ENCODE measurements around the gene WFIKKN1.

DNA sequence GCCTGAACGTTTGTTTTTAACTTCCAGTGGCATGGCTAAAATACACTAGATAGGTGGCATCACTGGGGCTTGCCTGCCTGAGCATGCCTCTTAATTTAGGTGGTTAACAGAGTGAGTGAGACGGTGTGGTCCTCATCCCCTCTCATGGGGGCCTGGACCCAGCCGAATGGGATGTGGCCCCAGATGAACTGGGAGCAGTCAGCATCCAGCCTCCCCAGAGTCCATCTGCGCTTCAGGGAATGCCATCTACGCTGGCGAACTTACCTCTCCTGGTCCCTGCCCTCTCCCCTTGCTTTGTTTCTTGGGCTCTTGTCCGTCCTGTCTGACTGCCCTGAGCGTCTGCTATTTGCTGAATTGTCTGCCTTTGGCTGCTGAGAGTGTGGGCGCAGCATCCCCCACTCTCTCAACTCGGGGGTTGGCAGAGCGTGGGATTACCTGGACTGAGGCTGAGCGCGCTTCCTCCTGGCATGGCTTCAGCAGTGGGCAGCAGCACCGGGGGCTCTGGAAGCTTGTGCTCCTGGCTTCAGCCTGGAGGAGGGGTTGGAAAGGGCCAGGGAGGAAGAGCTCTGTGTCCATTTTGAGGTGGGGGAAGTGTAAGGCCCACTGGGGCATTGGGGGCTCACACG, 38.8 kb upstream of the WFIKKN1 start:
- TF ChIP-seq SUZ12 (IDR thresholded peaks at IDR 0.05) (no peak), LEF1 (IDR thresholded peaks at IDR 0.05; ENCODE audit: borderline replicate concordance) (no peak), BHLHE40 (IDR thresholded peaks at IDR 0.05; ENCODE audit: borderline replicate concordance) (no peak), TARDBP (IDR thresholded peaks at IDR 0.05) (no peak), FOXM1 (IDR thresholded peaks at IDR 0.05; ENCODE audit: borderline replicate concordance) (no peak), FOXA1 (IDR thresholded peaks at IDR 0.05) (no peak), SP1 (IDR thresholded peaks at IDR 0.05) (no peak), HDGF (IDR thresholded peaks at IDR 0.05; ENCODE audit: borderline replicate concordance) (no peak)
